GM21447 (cell line): ENCODE results near the gene ANGPT4.
A peak's percentile ranks its signal among the peaks of the same experiment; 100 is the strongest.

Experiments
- ATAC-seq: cut with Tn5 transposase; IDR thresholded peaks from one replicate; pipeline ENCODE4 v1.9.1; 2021; ENCODE audit not compliant: unreplicated experiment

ANGPT4 gene

GRCh38 chr20:916125-916799 is at the start of gene ANGPT4:
Gene ANGPT4 (minus strand): TSS chr20:916334. CDS start chr20:916214, 120 bp downstream.
- no peak for ATAC-seq

- no peak for ATAC-seq
Measured at GRCh38 chr20:963795-964194, 47.7 kb upstream of the ANGPT4 start.

- no peak for ATAC-seq
Measured at GRCh38 chr20:962683-963082, 46.5 kb upstream of the ANGPT4 start.

GRCh38 chr20:962223-962622 is 46.1 kb upstream of the ANGPT4 start:
- ATAC-seq, result no peak

- no peak for ATAC-seq
Measured at GRCh38 chr20:961768-962167, 45.6 kb upstream of the ANGPT4 start.

GRCh38 chr20:959996-960615 is 44.0 kb upstream of the ANGPT4 start:
- ATAC-seq, result no peak

GRCh38 chr20:958936-959815 is 43.0 kb upstream of the ANGPT4 start:
- ATAC-seq, result no peak

GRCh38 chr20:957544-957943 is 41.4 kb upstream of the ANGPT4 start:
- ATAC-seq, result no peak

- ATAC-seq, result peak; percentile 58
Measured at GRCh38 chr20:956330-956951, 40.3 kb upstream of the ANGPT4 start.

GRCh38 chr20:955656-956055 is 39.5 kb upstream of the ANGPT4 start:
- ATAC-seq, result no peak

GRCh38 chr20:955111-955510 is 39.0 kb upstream of the ANGPT4 start:
- ATAC-seq, result no peak

- ATAC-seq, result no peak
Measured at GRCh38 chr20:953742-954141, 37.6 kb upstream of the ANGPT4 start.

- ATAC-seq, result no peak
Measured at GRCh38 chr20:952196-952795, 36.2 kb upstream of the ANGPT4 start.

- ATAC-seq, result no peak
Measured at GRCh38 chr20:951384-952169, 35.4 kb upstream of the ANGPT4 start.

GRCh38 chr20:949717-950116 is 33.6 kb upstream of the ANGPT4 start:
- no peak for ATAC-seq

GRCh38 chr20:946826-947225 is 30.7 kb upstream of the ANGPT4 start:
- ATAC-seq, result no peak

- ATAC-seq, result no peak
Measured at GRCh38 chr20:945841-946240, 29.7 kb upstream of the ANGPT4 start.

GRCh38 chr20:944774-945410 is 28.8 kb upstream of the ANGPT4 start:
- ATAC-seq, result no peak

GRCh38 chr20:944148-944547 is 28.0 kb upstream of the ANGPT4 start:
- ATAC-seq, result no peak

GRCh38 chr20:942611-943010 is 26.5 kb upstream of the ANGPT4 start:
- no peak for ATAC-seq
